Cortex of kidney (tissue), 1 donor: ENCODE data around the gene CPHXL.

Experiments
- DNase-seq: peaks from one replicate; lab custom pipeline; 2025; lab: John Stamatoyannopoulos, UW

Gene CPHXL

GRCh38 chr16:75726390-75726789, at the start of gene CPHXL:
CPHXL (minus strand) TSS chr16:75726490; CDS start chr16:75726442, 48 bp downstream.
- DNase-seq: no peak

GRCh38 chr16:75774197-75774596, 47.9 kb upstream of the CPHXL start:
- no peak for DNase-seq

- no peak for DNase-seq
Observed at GRCh38 chr16:75770051-75770450, 43.8 kb upstream of the CPHXL start.

GRCh38 chr16:75764154-75764768, 38.0 kb upstream of the CPHXL start:
- no peak for DNase-seq

- no peak for DNase-seq
Observed at GRCh38 chr16:75763204-75763603, 36.9 kb upstream of the CPHXL start.

GRCh38 chr16:75762746-75763145, 36.5 kb upstream of the CPHXL start:
- no peak for DNase-seq

- DNase-seq: no peak
Observed at GRCh38 chr16:75761108-75761507, 34.8 kb upstream of the CPHXL start.

- DNase-seq: no peak
Observed at GRCh38 chr16:75760018-75760519, 33.8 kb upstream of the CPHXL start.

GRCh38 chr16:75758215-75758614, 31.9 kb upstream of the CPHXL start:
- DNase-seq: no peak

- no peak for DNase-seq
Observed at GRCh38 chr16:75754141-75754540, 27.9 kb upstream of the CPHXL start.

- no peak for DNase-seq
Observed at GRCh38 chr16:75750528-75750927, 24.2 kb upstream of the CPHXL start.

- no peak for DNase-seq
Observed at GRCh38 chr16:75746359-75746758, 20.1 kb upstream of the CPHXL start.

- no peak for DNase-seq
Observed at GRCh38 chr16:75745823-75746222, 19.5 kb upstream of the CPHXL start.

- no peak for DNase-seq
Observed at GRCh38 chr16:75745242-75745641, 19.0 kb upstream of the CPHXL start.

GRCh38 chr16:75742424-75743047, 16.2 kb upstream of the CPHXL start:
- DNase-seq: no peak

- DNase-seq: no peak
Observed at GRCh38 chr16:75733305-75734211, 7.3 kb upstream of the CPHXL start.

- no peak for DNase-seq
Observed at GRCh38 chr16:75732871-75733270, 6.6 kb upstream of the CPHXL start.

GRCh38 chr16:75727221-75727620, 931 bp upstream of the CPHXL start:
- no peak for DNase-seq

GRCh38 chr16:75718452-75718851, 7.8 kb downstream of the CPHXL start:
- DNase-seq: no peak

GRCh38 chr16:75714661-75715060, 11.6 kb downstream of the CPHXL start:
- DNase-seq: no peak

- DNase-seq: no peak
Observed at GRCh38 chr16:75710344-75710743, 15.9 kb downstream of the CPHXL start.

- no peak for DNase-seq
Observed at GRCh38 chr16:75703306-75703705, 23.0 kb downstream of the CPHXL start.

GRCh38 chr16:75702242-75702641, 24.0 kb downstream of the CPHXL start:
- no peak for DNase-seq
